PFSK-1 (cell line): Measurements from ENCODE around the gene KRI1.

ENCODE experiments used
- FOXP2 ChIP-seq: optimal IDR thresholded peaks from 2 replicates; pipeline ENCODE3; 2011; ENCODE audit warnings: borderline replicate concordance, control low read depth, inconsistent platforms; ENCODE audit not compliant: insufficient read depth; ENCODE audit errors: extremely low read length, extremely low read depth
- POLR2AphosphoS5 ChIP-seq: IDR thresholded peaks from 2 replicates; pipeline ENCODE4 v1.6.1; 2012; ENCODE audit warnings: low read depth, mild to moderate bottlenecking, control low read depth, low read length, moderate library complexity
- REST ChIP-seq, 2 experiments: IDR thresholded peaks; 2 replicates each; pipeline versions ENCODE4 v1.6.1 to v1.8.0; 2011 to 2012; ENCODE audit warnings: low read depth in 2 of 2, low read length in 2 of 2, control low read depth in 1 of 2, inconsistent platforms in 1 of 2, mild to moderate bottlenecking in 1 of 2, moderate library complexity in 1 of 2; ENCODE audit not compliant: insufficient read depth in 1 of 2
- SIN3A ChIP-seq: IDR thresholded peaks from 2 replicates; pipeline ENCODE4 v1.6.1; 2012; ENCODE audit warnings: mild to moderate bottlenecking, low read length, moderate library complexity, borderline replicate concordance; ENCODE audit not compliant: insufficient read depth
- TAF1 ChIP-seq: IDR thresholded peaks from 2 replicates; pipeline ENCODE4 v1.6.1; 2012; ENCODE audit warnings: low read length, control low read depth, borderline replicate concordance; ENCODE audit not compliant: insufficient read depth

GRCh38 chr19:10510301-10510802 is 55.5 kb downstream of the KRI1 start:
- TF ChIP-seq SIN3A (no peak), REST (IDR thresholded peaks at IDR 0.05; ENCODE audit: insufficient read depth in 1 of 2, low read depth in 2 of 2, low read length in 2 of 2) (no peak), POLR2AphosphoS5 (no peak), TAF1 (no peak), FOXP2 (no peak)
